Hair follicular keratinocyte (primary cell): ENCODE results near the gene ITGAV. TPM values are rescaled to one million over a fixed set of nuclear protein-coding genes. Genes with fewer than 3 reads are reported as not detected.

ENCODE experiments used
- total RNA-seq: library from RNA; depleted of rRNA; stranded (reverse); fragments of >200 nt; gene quantifications from 2 replicates; pipeline ENCODE4 v1.2.3, GENCODE V29; 2015

Gene ITGAV
- total RNA-seq, result 67.3 and 123 TPM in 2 replicates

DNA sequence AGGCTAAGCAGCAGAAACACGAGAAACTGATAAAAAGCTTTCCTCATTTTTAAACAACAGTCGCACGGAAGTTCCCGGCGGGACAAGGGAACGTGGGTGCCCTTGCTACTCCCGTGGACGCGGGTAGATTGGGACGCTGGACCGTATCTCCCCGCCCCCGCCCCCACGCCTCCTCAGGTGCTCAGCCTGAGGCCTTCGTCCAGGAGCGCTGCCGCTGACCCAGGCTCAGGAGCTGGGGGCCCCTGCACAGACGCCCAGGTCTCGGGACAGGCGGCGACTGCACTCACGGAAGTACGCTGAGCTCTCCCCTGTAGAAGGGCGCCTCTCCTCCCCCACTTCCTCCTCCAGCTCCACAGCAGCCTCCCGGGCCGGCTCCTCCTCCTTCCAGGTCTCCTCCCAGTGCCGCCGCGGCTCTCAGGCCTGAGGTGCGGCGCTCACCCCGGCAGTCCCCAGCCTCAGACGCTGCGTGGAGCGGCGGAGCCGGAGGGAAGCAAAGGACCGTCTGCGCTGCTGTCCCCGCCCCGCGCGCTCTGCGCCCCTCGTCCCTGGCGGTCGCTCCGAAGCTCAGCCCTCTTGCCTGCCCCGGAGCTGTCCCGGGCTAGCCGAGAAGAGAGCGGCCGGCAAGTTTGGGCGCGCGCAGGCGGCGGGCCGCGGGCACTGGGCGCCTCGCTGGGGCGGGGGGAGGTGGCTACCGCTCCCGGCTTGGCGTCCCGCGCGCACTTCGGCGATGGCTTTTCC lies at the start of gene ITGAV:
Gene ITGAV (plus strand): TSS at position 445 of the 738 bp plus-strand sequence. CDS start 283 bp downstream, at position 728.

Other genes with a start within 250 kb of the ITGAV start
- 66.2 and 74.8 TPM in 2 replicates for gene ZC3H15, start 103.8 kb upstream of the ITGAV start, total RNA-seq
- gene FAM171B, start 104.0 kb downstream of the ITGAV start, total RNA-seq, result 3.5 and 4.6 TPM in 2 replicates